Activated CD8-positive, alpha-beta T cell treated with anti-CD3 and anti-CD28 coated beads for 36 hours (primary cell): ENCODE results near the gene PRKAR2B. TPM values are rescaled to one million over a fixed set of nuclear protein-coding genes. Genes with fewer than 3 reads are reported as not detected.

Source experiments
- ATAC-seq: fragments of 200-7000 bp; cut with Tn5 transposase; one replicate; pipeline ENCODE4 v1.10.0; 2021; ENCODE audit warnings: mild to moderate bottlenecking, moderate library complexity
- CTCF ChIA-PET: fragments of 350-600 bp; sonication (Branson Sonifier 250); formaldehyde crosslinking; loops from one replicate; lab custom pipeline; 2021; ENCODE audit warnings: antibody characterized with exemption; lab: Charles Lee
- POLR2A ChIA-PET: fragments of 350-600 bp; sonication (Branson Sonifier 250); formaldehyde crosslinking; loops from one replicate; lab custom pipeline; 2021; ENCODE audit warnings: antibody characterized with exemption; lab: Charles Lee
- DNase-seq: peaks from one replicate; pipeline ENCODE4 v3.0.0-alpha.2; 2020
- H3K27ac Mint-ChIP-seq: one replicate; pipeline ENCODE4 v1.8.0; 2021; ENCODE audit warnings: mild to moderate bottlenecking, mixed read lengths
- H3K27me3 Mint-ChIP-seq: one replicate; pipeline ENCODE4 v1.8.0; 2021; ENCODE audit warnings: mixed read lengths
- H3K36me3 Mint-ChIP-seq: one replicate; pipeline ENCODE4 v1.8.0; 2021; ENCODE audit warnings: low read depth, mixed read lengths
- H3K4me1 Mint-ChIP-seq: one replicate; pipeline ENCODE4 v1.8.0; 2021; ENCODE audit warnings: low read depth, mixed read lengths
- H3K4me3 Mint-ChIP-seq: one replicate; pipeline ENCODE4 v1.8.0; 2021; ENCODE audit warnings: mild to moderate bottlenecking, moderate library complexity, mixed read lengths
- H3K9me3 Mint-ChIP-seq: one replicate; pipeline ENCODE4 v1.8.0; 2021; ENCODE audit warnings: mixed read lengths
- CTCF ChIP-seq: fragments of 200-600 bp; IDR thresholded peaks from one replicate; pipeline ENCODE4 v1.8.0; 2022; ENCODE audit warnings: antibody characterized with exemption, mild to moderate bottlenecking
- intact Hi-C: fragments of 100-400 bp; cut with micrococcal nuclease; formaldehyde crosslinking; loops from one replicate; pipeline ENCODE4 v1.10.0; 2022
- total RNA-seq, 2 experiments: library from RNA; stranded (reverse); gene quantifications; one replicate each; pipeline ENCODE4 v1.2.3, GENCODE V29; 2021

PRKAR2B gene
- total RNA-seq, 2 experiments from 2014 or later: 1.1 to 1.3 TPM

GRCh38 chr7:107080099-107080505, 35.6 kb downstream of the PRKAR2B start:
- intact Hi-C loops: no loop called here
- ChIA-PET CTCF (interaction anchor here (1.5 kb wide), 1 partner anchor 10 kb away, joined by 3 read pairs; no protein-coding TSS in a partner anchor), POLR2A (no interaction called here)
- no peaks in the 10 kb centered on the region for H3K27me3 Mint-ChIP-seq
- no peak for TF ChIP-seq CTCF
- no peak overlapping the region for H3K4me3 Mint-ChIP-seq
- no peaks in the 10 kb centered on the region for H3K4me1 Mint-ChIP-seq
- H3K9me3 Mint-ChIP-seq: no peaks in the 10 kb centered on the region
- DNase-seq (no peak), ATAC-seq (no peak)
- H3K27ac Mint-ChIP-seq: no peak overlapping the region
- H3K36me3 Mint-ChIP-seq: no peaks in the 10 kb centered on the region

DNA sequence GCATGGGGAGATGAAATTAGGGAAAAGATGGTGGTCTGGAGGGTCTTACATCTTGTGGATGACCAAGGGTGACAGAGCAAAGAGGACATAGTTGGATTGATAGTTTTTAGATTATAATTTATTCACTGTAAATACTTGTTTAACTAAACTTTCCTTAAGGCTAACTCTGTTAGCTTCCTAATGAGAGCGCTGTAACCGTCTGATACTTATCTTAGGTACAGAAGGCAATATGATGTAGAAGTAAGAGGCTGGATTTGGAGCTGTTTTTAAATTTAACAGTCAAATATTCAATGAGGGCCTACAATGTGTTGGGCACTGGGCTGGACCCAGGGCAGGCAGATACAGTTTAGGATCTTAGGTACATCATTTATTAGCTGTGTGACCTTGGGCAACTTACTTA, 36.0 kb downstream of the PRKAR2B start:
- TF ChIP-seq CTCF: no peak
- Mint-ChIP-seq H3K9me3 (no peaks in the 10 kb centered on the region), H3K36me3 (no peaks in the 10 kb centered on the region), H3K27ac (no peak overlapping the region), H3K4me3 (no peak overlapping the region), H3K4me1 (no peaks in the 10 kb centered on the region), H3K27me3 (no peaks in the 10 kb centered on the region)
- ChIA-PET POLR2A (no interaction called here), CTCF (interaction anchor here (1.5 kb wide), 1 partner anchor 10 kb away, joined by 3 read pairs; no protein-coding TSS in a partner anchor)
- DNase-seq (no peak), ATAC-seq (no peak)
- intact Hi-C loops: no loop called here

GRCh38 chr7:107085180-107085579, 40.7 kb downstream of the PRKAR2B start:
- no peak overlapping the region for H3K4me3 Mint-ChIP-seq
- ATAC-seq (no peak), DNase-seq (no peak)
- no peaks in the 10 kb centered on the region for H3K9me3 Mint-ChIP-seq
- H3K36me3 Mint-ChIP-seq: no peaks in the 10 kb centered on the region
- H3K27me3 Mint-ChIP-seq: no peaks in the 10 kb centered on the region
- ChIA-PET CTCF (no interaction called here), POLR2A (no interaction called here)
- H3K27ac Mint-ChIP-seq: no peak overlapping the region
- intact Hi-C loops: no loop called here
- no peak for TF ChIP-seq CTCF
- no peaks in the 10 kb centered on the region for H3K4me1 Mint-ChIP-seq

DNA sequence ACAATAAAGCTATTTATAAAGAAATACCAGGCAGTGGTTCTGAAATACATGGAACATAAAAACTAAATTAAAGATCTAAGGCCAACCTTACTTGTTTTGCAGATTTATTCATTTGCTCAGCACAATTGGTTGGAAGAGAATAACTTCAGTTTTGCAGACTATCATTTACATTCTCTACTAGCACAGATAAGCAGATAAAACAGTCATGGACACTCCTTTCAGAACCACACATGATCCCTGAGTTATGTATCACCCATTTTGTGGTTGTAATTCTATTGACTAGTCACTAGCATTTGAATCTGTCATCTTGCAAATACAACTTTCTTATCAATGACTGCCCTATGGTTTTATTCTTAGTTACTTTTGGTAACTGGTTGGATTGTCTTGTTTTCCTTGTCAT, 45.1 kb downstream of the PRKAR2B start:
- DNase-seq (no peak), ATAC-seq (no peak)
- Mint-ChIP-seq H3K27me3 (peaks cover 1% of the 10 kb centered on the region), H3K4me1 (peaks cover 3% of the 10 kb centered on the region), H3K27ac (no peak overlapping the region), H3K9me3 (no peaks in the 10 kb centered on the region), H3K4me3 (no peak overlapping the region), H3K36me3 (no peaks in the 10 kb centered on the region)
- TF ChIP-seq CTCF: no peak
- intact Hi-C loops: no loop called here
- POLR2A ChIA-PET: no interaction called here
- CTCF ChIA-PET: interaction anchor here (1.1 kb wide), 1 partner anchor 59 kb away, joined by 3 read pairs; no protein-coding TSS in a partner anchor

- Mint-ChIP-seq H3K4me1 (peaks cover 3% of the 10 kb centered on the region), H3K27me3 (peaks cover 1% of the 10 kb centered on the region), H3K9me3 (no peaks in the 10 kb centered on the region), H3K36me3 (no peaks in the 10 kb centered on the region), H3K4me3 (no peak overlapping the region), H3K27ac (no peak overlapping the region)
- CTCF ChIA-PET: interaction anchor here (0.9 to 1.1 kb wide), 2 partner anchors 10 to 58 kb away, joined by 3 read pairs; no protein-coding TSS in a partner anchor
- intact Hi-C loops: no loop called here
- TF ChIP-seq CTCF: no peak
- DNase-seq (no peak), ATAC-seq (no peak)
- POLR2A ChIA-PET: no interaction called here
Observed at GRCh38 chr7:107090457-107090856, 46.0 kb downstream of the PRKAR2B start.
